ENCODE measurements around the gene PRKCE. TPM values are rescaled to one million over a fixed set of nuclear protein-coding genes. Genes with fewer than 3 reads are reported as not detected.

Gene PRKCE
- total RNA-seq, 1 experiment from 2014 or later = 4.4 TPM

- Mint-ChIP-seq H3K4me1 (ENCODE audit: low read depth, unreplicated experiment) (no peaks in the 10 kb centered on the region), H3K9me3 (ENCODE audit: unreplicated experiment) (no peaks in the 10 kb centered on the region), H3K36me3 (ENCODE audit: insufficient read depth, unreplicated experiment) (no peaks in the 10 kb centered on the region), H3K27ac (ENCODE audit: unreplicated experiment) (no peak overlapping the region), H3K27me3 (ENCODE audit: insufficient read depth, unreplicated experiment) (peaks cover 2% of the 10 kb centered on the region), H3K4me3 (ENCODE audit: unreplicated experiment) (no peak overlapping the region)
- ChIA-PET POLR2A (no interaction called here), CTCF (no interaction called here)
- no peak for DNase-seq
- Histone ChIP-seq H3K36me3 (ENCODE audit: control insufficient read depth, insufficient read depth, low read length) (no peaks in the 10 kb centered on the region), H3K9me3 (no peaks in the 10 kb centered on the region), H3K4me1 (no peaks in the 10 kb centered on the region; the same call in 1 of the 2 replicates), H3K27me3 (replicated peaks; ENCODE audit: control insufficient read depth, insufficient read depth, low read length) (no peaks in the 10 kb centered on the region), H3K4me3 (ENCODE audit: low read depth, low read length) (no peak overlapping the region)
- intact Hi-C loops (cut with micrococcal nuclease; ENCODE audit: unreplicated experiment) = no loop called here
- BruUV-seq (replicated peaks) = no TSS peak
- TF ChIP-seq, protein P1, sequence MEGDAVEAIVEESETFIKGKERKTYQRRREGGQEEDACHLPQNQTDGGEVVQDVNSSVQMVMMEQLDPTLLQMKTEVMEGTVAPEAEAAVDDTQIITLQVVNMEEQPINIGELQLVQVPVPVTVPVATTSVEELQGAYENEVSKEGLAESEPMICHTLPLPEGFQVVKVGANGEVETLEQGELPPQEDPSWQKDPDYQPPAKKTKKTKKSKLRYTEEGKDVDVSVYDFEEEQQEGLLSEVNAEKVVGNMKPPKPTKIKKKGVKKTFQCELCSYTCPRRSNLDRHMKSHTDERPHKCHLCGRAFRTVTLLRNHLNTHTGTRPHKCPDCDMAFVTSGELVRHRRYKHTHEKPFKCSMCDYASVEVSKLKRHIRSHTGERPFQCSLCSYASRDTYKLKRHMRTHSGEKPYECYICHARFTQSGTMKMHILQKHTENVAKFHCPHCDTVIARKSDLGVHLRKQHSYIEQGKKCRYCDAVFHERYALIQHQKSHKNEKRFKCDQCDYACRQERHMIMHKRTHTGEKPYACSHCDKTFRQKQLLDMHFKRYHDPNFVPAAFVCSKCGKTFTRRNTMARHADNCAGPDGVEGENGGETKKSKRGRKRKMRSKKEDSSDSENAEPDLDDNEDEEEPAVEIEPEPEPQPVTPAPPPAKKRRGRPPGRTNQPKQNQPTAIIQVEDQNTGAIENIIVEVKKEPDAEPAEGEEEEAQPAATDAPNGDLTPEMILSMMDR (IDR thresholded peaks at IDR 0.05; ENCODE audit: insufficient read depth in 1 of 2, low read depth in 1 of 2, low read length in 1 of 2, severe bottlenecking in 1 of 2, unreplicated experiment in 1 of 2) = no peak
Measured at GRCh38 chr2:46032161-46032813, 380.8 kb downstream of the PRKCE start.

GRCh38 chr2:46032996-46033395 is 381.5 kb downstream of the PRKCE start:
- H3K9me3 Mint-ChIP-seq (ENCODE audit: unreplicated experiment) = no peaks in the 10 kb centered on the region
- ChIA-PET CTCF (no interaction called here), POLR2A (no interaction called here)
- peaks cover 2% of the 10 kb centered on the region for H3K27me3 Mint-ChIP-seq (ENCODE audit: insufficient read depth, unreplicated experiment)
- BruUV-seq (replicated peaks) = no TSS peak
- H3K4me3 Mint-ChIP-seq (ENCODE audit: unreplicated experiment) = no peak overlapping the region
- intact Hi-C loops (cut with micrococcal nuclease; ENCODE audit: unreplicated experiment) = no loop called here
- DNase-seq = peak in 1 of 2 experiments; percentile 14
- no peaks in the 10 kb centered on the region for H3K36me3 ChIP-seq (ENCODE audit: control insufficient read depth, insufficient read depth, low read length)
- no peaks in the 10 kb centered on the region for H3K36me3 Mint-ChIP-seq (ENCODE audit: insufficient read depth, unreplicated experiment)
- no peak overlapping the region for H3K27ac Mint-ChIP-seq (ENCODE audit: unreplicated experiment)
- H3K4me1 Mint-ChIP-seq (ENCODE audit: low read depth, unreplicated experiment) = no peaks in the 10 kb centered on the region
- H3K4me1 ChIP-seq = no peaks in the 10 kb centered on the region; the same call in 1 of the 2 replicates
- H3K27me3 ChIP-seq (replicated peaks; ENCODE audit: control insufficient read depth, insufficient read depth, low read length) = no peaks in the 10 kb centered on the region
- no peaks in the 10 kb centered on the region for H3K9me3 ChIP-seq
- H3K4me3 ChIP-seq (ENCODE audit: low read depth, low read length) = no peak overlapping the region
- TF ChIP-seq, protein P1 (IDR thresholded peaks at IDR 0.05; ENCODE audit: insufficient read depth in 1 of 2, low read depth in 1 of 2, low read length in 1 of 2, severe bottlenecking in 1 of 2, unreplicated experiment in 1 of 2) = no peak

GRCh38 chr2:46034535-46034934 is 383.1 kb downstream of the PRKCE start:
- BruUV-seq (replicated peaks) = no TSS peak
- intact Hi-C loops (cut with micrococcal nuclease; ENCODE audit: unreplicated experiment) = no loop called here
- POLR2A ChIA-PET = no interaction called here

More at GRCh38 chr2:46034535-46034934, 383.1 kb downstream of the PRKCE start:
- Histone ChIP-seq H3K9me3 (no peaks in the 10 kb centered on the region), H3K4me3 (ENCODE audit: low read depth, low read length) (no peak overlapping the region), H3K4me1 (no peaks in the 10 kb centered on the region; the same call in 1 of the 2 replicates), H3K27me3 (replicated peaks; ENCODE audit: control insufficient read depth, insufficient read depth, low read length) (no peaks in the 10 kb centered on the region), H3K36me3 (ENCODE audit: control insufficient read depth, insufficient read depth, low read length) (no peaks in the 10 kb centered on the region)
- no peak for DNase-seq
- CTCF ChIA-PET = no interaction called here
- H3K9me3 Mint-ChIP-seq (ENCODE audit: unreplicated experiment) = no peaks in the 10 kb centered on the region
- H3K36me3 Mint-ChIP-seq (ENCODE audit: insufficient read depth, unreplicated experiment) = no peaks in the 10 kb centered on the region
- no peak overlapping the region for H3K27ac Mint-ChIP-seq (ENCODE audit: unreplicated experiment)
- TF ChIP-seq, protein P1 (IDR thresholded peaks at IDR 0.05; ENCODE audit: insufficient read depth in 1 of 2, low read depth in 1 of 2, low read length in 1 of 2, severe bottlenecking in 1 of 2, unreplicated experiment in 1 of 2) = no peak
- peaks cover 2% of the 10 kb centered on the region for H3K27me3 Mint-ChIP-seq (ENCODE audit: insufficient read depth, unreplicated experiment)
- H3K4me1 Mint-ChIP-seq (ENCODE audit: low read depth, unreplicated experiment) = no peaks in the 10 kb centered on the region
- H3K4me3 Mint-ChIP-seq (ENCODE audit: unreplicated experiment) = no peak overlapping the region

Data from Caco-2 (cell line).